NK-92 (cell line): ENCODE results near the gene PIEZO2.
"Not testable (repeated sequence)": the region's sequence is repeated elsewhere in the genome, so short reads cannot be mapped to it uniquely, and the experiment has no call there.

Source experiments
- DNase-seq: peaks from one replicate; lab custom pipeline; 2025; ENCODE audit not compliant: unreplicated experiment; lab: John Stamatoyannopoulos, UW

The PIEZO2 gene

DNA sequence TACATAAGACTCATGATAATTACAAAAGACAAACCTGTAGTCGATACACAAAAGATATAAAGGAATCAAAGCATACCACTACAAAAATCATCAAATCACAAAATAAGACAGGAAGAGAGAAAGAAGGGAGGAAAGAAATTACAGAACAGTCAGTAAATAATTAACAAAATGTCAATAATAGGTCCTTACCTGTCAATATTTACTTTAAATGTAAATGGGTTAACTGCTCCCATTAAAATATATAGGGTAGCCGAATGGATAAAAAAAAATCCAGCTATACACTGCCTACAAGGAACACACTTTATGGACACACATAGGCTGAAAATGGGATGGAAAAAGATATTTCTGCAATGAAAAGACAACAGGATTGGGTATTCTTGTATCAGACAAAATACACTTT, 163.7 kb downstream of the PIEZO2 start:
- no peak for DNase-seq

DNA sequence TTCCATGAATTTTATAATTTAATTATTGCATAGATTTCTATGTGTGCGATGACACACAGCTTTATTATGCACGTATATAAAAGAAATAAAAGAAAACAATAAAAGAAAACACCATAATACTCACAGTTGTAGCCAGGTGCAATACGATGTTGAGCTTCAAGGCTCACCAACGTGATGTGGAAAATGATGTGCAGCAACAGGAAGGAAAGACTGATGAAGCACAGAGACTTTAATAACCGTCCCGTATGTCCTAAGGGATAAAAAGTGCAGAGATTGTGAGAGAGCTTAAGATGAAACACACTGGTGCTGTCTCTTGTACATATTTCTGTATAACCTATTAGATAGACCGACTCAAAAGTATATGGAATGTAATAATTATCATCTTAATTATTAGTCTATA, 170.0 kb downstream of the PIEZO2 start:
- DNase-seq, result no peak

DNA sequence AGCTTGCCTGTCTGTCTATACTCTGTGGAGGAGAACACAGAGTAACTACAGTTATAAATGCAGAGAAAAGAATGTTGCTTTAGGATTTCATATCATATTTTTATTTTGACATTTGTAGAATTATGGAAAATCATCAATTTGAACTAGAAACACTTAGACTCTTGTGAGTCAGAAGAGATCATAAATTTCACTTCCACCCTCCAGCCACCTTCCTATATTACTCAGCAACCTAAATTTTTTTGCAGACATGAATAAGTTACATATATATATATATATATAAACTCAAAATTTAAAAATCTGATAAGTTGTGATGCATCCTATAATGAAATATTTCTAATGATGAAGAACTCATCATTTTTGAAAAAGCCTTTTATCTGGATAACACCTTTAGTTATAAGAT, 172.3 kb downstream of the PIEZO2 start:
- DNase-seq, result no peak

DNA sequence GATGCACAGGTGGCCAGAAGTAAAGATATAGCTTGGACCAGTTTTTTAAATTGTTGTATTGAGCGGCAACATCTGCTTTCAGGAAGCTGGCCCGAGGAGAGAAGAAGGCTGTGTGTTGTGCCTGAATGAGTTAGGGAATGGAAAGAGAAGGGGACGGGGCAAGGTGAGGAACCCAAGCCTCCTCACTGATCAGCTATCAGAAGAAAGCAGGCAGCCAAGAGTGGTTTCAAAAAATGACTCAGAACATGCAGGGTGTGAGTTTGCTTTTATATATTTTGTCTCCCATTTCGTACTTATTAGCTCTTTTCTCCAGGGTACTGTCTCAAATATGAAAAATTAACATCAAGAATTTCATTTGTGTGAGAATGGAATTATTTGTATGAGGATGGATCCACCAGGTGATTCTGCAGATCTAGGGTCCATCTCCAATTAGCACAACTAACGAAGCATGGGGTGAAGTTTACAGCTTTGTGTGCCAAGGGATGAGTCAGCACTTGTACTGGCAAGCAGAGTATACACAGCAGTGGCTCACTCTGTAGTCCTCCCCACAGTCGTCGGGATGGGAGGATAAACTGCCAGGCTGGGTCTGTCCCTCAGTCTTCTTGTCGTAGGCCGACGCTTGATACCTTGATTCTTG, 175.7 kb downstream of the PIEZO2 start:
- no peak for DNase-seq

DNA sequence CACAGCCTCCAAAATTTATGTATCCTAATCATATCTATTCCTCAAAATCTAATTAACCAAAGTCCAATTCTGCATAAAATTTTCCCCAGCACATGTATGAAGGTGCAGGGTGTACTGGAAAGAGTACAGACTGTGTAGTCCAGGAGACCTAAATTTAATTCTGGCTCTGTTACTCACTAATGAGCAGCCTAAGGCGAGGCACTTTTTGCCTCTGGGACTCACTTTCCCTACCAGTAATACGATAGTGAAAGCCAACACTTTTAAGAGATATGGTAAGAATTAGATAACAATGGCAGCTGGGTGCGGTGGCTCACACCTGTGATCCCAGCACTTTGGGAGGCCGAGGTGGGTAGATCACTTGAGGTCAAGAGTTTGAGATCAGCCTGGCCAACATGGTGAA, 177.7 kb downstream of the PIEZO2 start:
- DNase-seq, result no peak

DNA sequence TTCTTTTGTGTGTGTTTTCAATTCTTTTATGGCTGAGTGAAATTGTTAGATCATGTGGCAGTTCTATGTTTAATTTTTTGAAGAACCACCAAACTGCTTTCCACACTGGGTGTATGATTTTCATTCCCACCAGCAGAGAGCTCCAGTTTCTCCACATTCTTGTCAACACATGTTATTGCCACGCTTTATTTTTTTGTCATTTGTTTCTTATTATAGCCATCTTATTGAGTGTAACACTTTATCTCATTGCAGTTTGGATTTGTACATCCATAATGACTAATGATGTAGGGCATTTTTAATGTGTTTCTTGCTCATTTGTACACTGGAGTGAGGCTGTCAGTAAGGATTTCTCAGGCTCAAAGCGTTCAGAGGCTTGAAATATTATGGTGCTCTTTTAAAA, 184.2 kb downstream of the PIEZO2 start:
- no peak for DNase-seq

DNA sequence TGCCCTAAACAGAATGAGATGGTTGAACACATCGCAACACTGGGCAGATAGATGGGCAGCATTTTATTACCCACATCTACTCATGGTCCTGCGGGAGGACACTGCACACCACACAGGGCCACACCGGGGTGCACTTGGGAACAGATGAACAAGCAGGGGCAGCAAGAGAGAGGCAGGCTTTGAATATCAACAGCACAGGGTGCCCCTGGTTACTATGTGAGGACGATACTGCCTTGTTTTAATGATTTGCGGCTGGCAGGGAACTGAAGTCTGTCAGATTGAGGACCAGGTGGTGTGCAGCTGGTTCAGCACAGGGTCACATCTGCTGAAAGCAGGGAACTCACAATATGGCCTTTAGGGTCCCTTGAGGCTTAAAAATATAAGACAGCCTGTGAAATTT, 195.7 kb downstream of the PIEZO2 start:
- DNase-seq, result no peak

DNA sequence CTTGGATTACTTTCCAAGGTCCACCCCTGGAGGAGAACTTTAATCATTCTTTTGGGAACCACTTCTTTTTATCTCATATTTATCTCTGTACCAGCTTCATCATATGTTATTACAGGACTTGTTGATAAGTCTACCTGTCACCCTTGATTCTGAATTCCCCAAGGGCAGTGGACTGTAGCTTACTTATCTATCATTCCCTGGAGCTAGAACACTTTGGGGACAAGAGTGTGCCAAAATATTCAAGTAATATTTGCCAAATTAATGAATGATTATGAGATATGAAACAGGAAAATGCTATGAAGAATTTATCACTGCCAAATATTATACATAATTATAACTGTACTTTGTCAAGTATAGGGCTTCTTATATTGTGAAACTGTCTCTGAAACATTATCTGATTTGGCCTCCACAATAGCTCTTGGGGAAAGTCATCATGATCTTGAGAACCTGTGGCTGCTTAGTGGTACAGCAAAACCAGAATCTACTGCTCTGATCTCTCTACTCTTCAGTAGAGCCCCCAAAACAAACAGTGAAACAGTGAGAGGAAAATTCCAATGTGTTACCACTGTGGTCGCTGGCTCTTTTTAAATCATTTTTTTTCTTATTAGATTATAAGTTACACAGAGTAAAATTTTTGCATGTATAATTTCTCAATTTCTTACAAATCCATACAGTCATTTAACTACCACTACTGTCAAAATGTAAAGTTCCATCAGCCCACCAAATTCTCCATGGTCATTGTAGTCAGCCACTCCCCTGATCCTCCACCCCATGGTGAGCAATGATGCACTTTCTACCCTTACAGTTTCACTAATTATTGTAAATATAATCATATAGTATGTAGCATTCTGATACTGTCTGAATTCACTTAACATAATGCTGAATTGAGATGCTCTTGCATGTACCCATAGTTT, 197.5 kb downstream of the PIEZO2 start:
- no peak for DNase-seq

DNA sequence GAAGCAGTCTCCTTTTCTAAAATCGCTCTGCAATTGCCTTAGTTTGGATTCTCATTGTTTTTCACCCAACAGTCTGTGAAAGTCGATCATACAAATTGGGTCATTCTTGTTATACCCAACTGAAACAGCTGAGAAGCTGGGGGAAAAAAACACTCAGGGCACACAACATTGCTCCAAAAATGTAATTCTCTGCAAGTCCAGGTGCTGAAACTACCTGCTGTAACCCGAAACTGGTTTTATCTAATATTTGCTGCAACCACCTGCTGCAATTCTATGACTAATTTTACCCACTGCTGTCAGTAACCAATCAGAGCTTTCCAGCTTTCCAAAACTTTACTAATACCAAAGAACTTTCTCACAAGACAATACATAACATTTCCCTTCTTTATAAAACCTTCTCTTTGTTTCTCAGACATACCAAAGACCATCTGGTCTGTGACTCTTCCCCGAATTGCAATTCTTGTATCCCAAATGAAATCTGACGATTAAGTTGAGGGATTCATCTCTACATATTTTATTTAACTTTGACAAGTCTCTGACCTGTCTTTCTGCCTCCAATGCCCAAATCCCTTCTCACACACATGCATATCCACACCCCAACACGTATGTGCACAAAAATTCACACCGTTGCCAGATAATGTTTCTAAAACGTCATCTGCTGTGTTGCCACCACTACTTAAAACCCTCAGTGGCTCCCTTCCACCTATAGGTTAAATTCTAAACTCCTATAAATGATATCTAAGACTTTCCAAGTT, 198.3 kb downstream of the PIEZO2 start:
- DNase-seq, result no peak

DNA sequence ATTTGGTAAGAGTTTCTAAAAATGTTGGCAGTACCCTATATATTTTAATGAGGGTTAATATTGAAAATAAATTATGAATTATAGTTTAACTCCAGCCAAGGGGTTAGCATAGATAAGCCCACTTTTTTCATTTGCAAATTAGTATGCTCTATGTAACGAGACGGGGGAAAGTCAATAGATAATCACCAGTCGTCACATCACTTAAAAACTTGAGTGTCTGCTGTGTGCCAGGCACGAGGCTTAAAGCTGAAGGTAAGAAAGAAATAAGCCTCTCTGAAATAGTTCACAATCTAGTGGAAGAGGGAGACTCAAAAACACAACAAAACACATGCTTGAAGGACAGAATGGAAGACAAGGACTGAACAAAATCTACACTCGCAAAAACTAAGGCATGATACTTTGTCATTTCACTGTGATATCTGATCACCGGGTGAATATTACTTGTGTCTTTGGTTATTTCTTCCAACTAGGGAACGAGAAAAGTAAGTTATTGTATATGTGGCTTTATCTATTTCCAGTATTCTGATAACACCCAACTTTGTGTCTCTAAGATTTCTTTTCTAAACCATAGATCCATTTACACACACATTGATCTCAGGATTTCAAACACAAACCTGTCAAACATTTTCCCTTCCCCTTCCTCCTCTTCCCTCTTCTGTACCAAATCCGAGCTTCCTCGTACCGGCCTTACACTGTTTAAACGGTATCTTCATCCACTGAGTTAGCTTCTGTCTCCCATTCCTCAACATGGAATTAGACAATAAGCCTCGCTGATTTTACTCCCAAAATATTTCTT, 199.1 kb downstream of the PIEZO2 start:
- no peak for DNase-seq

DNA sequence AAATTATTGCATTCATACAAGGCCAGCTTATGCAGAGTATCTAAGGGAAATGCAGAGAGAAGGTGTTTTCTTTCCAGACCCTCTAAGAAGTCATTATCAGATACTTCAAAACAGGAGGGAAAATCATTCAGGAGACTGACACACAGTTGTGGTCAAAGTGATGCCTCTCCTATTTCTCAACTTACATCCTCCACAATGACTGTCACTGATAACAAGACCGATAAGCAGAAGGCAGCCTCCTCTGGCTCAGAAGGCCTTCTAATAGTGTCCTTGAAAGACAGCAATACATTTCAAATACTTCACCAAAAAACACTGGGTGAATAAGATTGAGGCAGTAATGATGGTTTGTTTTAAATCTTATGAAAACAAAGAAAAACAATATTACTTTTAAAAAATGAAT, 199.7 kb downstream of the PIEZO2 start:
- no peak for DNase-seq

DNA sequence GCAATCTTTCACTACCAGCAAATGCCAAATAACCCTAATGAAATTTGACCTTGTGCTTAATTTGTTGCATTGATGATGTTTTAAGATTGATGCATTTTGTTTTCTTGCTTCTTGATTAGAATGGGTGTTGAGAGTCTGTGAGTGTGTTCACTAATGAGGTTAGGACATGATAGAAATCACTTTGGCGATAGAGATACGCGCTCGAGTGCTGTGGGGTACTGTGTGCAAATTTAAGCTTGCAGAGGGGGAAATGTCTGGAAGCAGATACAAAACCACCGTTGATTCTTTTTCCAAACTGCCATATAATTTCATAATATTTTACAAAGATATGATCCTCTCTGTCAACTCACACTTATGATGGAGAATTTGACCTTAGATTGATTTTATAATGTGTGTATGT, 200.9 kb downstream of the PIEZO2 start:
- no peak for DNase-seq

DNA sequence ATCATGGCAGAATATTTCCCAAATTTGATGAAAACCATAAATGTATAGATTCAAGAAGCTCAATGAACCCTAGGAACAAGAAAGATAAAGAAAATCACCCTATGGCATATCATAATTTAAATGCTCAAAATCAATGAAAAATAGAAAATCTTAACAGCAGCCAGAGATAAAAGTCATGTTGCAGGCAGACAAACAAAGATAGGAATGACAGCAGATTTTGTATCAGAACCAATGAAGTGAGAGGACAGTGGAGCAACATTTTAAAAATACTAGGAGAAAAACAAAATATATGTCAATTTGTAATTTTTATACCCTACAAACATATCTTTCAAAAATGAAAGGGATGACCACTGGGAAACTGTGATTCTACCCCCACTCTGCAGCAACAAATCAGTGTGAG, 203.3 kb downstream of the PIEZO2 start:
- DNase-seq, result no peak

DNA sequence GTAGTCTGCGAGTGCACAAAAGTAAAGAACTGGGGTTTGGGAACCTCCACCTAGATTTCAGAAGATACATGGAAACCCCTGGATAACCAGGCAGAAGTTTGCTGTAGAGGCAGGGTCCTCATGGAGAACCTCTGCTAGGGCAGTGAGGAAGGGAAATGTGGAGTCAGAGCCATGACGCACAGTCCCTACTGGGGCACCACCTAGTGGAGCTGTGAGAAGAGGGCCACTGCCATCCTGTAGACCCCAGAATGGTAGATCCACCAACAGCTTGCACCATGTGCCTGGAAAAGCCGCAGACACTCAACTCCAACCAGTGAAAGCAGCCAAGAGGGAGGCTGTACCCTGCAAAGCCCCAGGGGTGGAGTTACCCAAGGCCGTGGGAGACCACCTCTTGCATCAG, 206.4 kb downstream of the PIEZO2 start:
- DNase-seq, result no peak

DNA sequence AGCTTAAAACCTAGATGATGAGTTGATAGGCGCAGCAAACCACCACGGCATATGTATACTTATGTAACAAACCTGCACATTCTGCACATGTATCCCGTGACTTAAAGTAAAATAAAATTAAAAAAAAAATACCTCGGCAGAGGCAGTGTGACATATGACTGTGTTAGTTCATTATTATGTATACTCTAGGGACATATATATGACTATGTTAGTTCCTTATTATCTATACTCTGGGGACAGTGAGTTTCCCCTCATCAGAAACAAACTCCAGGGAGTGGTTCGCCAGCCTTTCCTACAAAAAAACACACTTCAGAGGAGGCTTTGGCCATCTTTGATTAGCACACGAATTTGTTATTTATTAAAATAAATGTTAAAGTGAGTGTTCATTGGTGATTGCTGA, 209.5 kb downstream of the PIEZO2 start:
- DNase-seq, result no peak

DNA sequence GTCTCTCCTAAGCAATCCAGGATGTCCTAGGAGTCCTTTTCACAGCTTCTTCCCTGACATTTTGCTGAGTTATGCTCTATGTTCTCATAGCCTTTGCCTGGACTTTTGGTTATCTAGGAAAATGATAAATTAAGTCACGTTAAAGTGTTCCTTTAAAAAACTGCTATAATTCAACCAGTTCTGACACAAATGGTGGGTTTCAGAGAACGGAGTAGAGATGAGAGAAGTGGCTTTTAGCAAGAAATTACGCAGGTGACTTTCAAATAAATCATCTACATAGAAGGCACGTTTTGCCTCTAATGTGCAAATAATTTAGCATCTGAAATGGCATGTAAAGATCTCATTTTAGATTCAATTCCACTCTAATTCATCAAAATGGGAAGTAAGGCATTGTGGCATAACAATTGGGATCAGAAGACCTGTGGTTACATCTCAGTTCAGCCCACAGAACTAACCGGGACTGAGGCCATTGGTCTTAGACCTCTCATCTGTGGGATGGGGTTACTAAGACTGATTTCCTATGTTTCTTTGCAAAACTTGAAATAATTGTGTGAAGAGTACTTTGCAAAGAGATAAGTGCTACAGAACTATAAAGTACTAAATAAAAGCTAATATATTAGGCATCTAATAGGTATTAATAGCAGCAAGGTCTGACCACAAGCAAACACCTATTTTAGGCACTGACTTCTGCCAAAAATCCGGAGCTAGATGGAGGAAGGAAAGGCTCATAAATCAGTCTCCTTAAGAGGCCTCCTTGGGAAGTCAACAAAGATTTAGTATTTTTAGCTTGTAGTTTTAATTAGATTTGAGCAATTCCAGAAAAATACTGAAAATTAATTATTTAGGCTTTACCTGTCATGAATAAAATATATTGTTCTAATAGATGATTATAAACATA, 211.4 kb downstream of the PIEZO2 start:
- DNase-seq, result no peak

DNA sequence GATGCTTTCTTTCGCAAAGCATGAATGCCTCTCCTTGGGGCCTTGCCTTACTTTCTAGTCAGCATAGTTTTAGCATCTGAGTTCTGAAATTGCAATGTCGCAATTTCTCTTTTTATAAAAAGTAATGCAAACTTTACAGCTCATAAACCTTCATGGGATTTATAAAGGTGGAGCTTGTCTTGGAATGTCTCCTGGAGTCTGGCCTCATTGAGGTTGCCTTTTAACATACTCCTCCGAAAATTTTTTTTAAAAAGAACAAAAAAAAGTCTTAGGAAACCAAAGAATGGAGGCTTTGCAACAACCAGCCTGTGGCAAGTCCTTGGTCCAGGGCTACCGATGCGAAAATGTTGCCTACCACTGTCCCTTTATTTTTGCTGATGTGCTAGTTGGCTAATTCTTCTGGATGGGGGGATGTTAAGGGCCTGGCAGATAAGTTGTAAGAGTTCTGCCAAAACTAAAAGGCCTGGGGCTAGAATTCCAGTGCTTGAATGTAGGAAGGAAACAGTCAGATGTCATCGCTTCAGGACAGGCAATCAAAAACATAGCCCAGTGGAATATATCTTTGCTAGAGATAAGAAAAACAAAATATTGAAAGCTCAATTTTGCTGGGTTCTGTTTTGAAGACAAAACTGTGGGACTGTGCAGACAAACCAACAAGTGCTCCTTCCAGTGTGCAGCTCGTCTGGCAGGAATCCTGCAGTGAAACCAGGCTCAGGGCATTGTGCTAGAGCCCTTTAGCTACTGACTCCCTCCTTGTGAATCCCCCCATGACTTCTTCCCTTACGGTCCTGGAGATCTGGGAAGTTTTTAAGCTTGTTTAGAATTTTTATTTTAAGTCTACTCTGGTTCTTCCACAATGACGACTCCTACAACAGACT, 213.0 kb downstream of the PIEZO2 start:
- DNase-seq, result no peak

DNA sequence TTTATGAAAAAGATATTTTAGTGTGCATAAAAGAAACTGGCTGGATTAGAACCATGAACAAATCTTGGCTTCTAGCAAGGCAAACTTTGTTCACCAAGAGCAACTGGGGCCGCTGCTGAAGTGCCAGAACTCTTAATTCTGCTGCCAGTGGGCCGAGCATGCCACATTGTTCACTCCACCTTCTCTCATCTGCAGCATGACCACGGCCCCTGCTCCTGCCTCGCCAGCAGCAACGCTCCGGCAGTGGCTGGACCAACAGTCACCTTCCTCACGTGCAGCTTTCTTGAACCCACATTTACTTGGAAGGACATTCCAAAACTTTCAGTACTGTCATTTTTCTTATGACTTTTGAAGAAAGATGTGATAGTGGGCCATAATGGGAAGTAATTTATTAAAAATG, 213.8 kb downstream of the PIEZO2 start:
- DNase-seq, result no peak

DNA sequence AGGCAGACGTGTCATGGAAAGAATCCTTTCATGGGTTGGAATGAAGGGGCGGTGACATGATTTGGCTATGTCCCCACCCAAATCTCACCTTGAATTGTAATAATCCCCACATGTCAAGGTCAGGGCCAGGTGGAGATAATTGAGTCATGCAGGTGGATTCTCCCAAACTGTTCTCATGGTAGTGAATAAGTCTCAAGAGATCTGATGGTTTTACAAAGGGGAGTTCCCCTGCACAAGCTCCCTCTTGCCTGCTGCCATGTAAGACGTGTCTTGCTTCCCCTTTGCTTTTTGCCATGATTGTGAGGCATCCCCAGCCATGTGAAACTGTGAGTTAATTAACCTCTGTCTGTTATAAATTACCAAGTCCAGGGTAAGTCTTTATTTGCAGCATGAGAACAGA, 215.7 kb downstream of the PIEZO2 start:
- not testable (repeated sequence) for DNase-seq
